Stomach (tissue), 9 donors: ENCODE results near the gene THSD7A. TPM values are rescaled to one million over a fixed set of nuclear protein-coding genes. Genes with fewer than 3 reads are reported as not detected.

ENCODE experiments used
- DNase-seq, 2 donors: peaks; one replicate each; pipeline versions ENCODE4 v3.0.0 to v3.0.0-alpha.2; 2013 to 2019
- H3K27ac ChIP-seq, 5 donors: fragments of 200-600 bp in 4 of 5; sonication (generic) in 4 of 5; one replicate each; pipeline ENCODE4 v1.5.1; 2013 to 2019; ENCODE audit warnings: mild to moderate bottlenecking in 1 of 5, moderate library complexity in 1 of 5
- H3K27me3 ChIP-seq, 3 donors: fragments of 200-600 bp; sonication (generic); one replicate each; pipeline ENCODE4 v1.5.1; 2017 to 2019; ENCODE audit warnings: mixed run types in 1 of 3
- H3K36me3 ChIP-seq, 4 donors: fragments of 200-600 bp; sonication (generic); 1 replicate in 3 of 4; 2 replicates in 1 of 4; pipeline ENCODE4 v1.5.1; 2016 to 2019
- H3K4me1 ChIP-seq, 4 donors: fragments of 200-600 bp; sonication (generic); one replicate each; pipeline ENCODE4 v1.5.1; 2016 to 2019
- H3K4me3 ChIP-seq, 4 donors: fragments of 200-600 bp; sonication (generic) in 3 of 4; one replicate each; pipeline ENCODE4 v1.5.1; 2016 to 2019; ENCODE audit warnings: mild to moderate bottlenecking in 1 of 4
- H3K9me3 ChIP-seq, 4 donors: fragments of 200-600 bp; sonication (generic); one replicate each; pipeline ENCODE4 v1.5.1; 2016 to 2019
- CTCF ChIP-seq, 7 experiments: fragments of 450-650 bp in 4 of 7; fragments of 200-600 bp in 3 of 7; sonication (generic) in 3 of 7; IDR thresholded peaks; one replicate each; pipeline ENCODE4 v1.5.1; 2016 to 2019; ENCODE audit warnings: antibody characterized with exemption in 7 of 7, control low read depth in 2 of 7, mild to moderate bottlenecking in 1 of 7
- EP300 ChIP-seq: sonication (generic); formaldehyde crosslinking; IDR thresholded peaks from one replicate; pipeline ENCODE4 v1.6.1; 2017; ENCODE audit warnings: antibody characterized with exemption
- POLR2A ChIP-seq, 4 donors: fragments of 450-650 bp; IDR thresholded peaks; one replicate each; pipeline ENCODE4 v1.6.1; 2016; ENCODE audit warnings: antibody characterized with exemption in 4 of 4, control low read depth in 2 of 4, mild to moderate bottlenecking in 1 of 4, moderate library complexity in 1 of 4
- POLR2AphosphoS5 ChIP-seq, 3 donors: sonication (generic); formaldehyde crosslinking; IDR thresholded peaks; one replicate each; pipeline ENCODE4 v1.6.1; 2016; ENCODE audit warnings: antibody characterized with exemption in 3 of 3
- WGBS, 5 donors: extraction: QIAGEN DNeasy Blood & Tissue Kit in 3 of 5; methylation state at CpG; one replicate each; pipeline versions ENCODE4 v1.1.5 to v1.1.7; 2013 to 2018; 5-methylcytosine and 5-hydroxymethylcytosine counted together
- intact Hi-C: fragments of 100-400 bp; cut with DNase I; formaldehyde crosslinking; loops from one replicate; pipeline ENCODE4 v1.15.1; 2023; ENCODE audit warnings: low total_unique reads
- polyA plus RNA-seq, 3 donors: library from polyadenylated mRNA; stranded (reverse); fragments of 200-250 nt; gene quantifications; one replicate each; pipeline ENCODE4 v1.2.3, GENCODE V29; 2013
- total RNA-seq, 5 donors: library from RNA; depleted of rRNA; stranded (reverse); fragments of >200 nt; gene quantifications; one replicate each; pipeline versions ENCODE4 v1.1.0 to v1.2.3, GENCODE V29; 2014 to 2016
- donor health status: healthy with polysubstance abuse.
- donor health status: Bipolar disorder and iron deficiency.
- donor health status: healthy.

Gene THSD7A
- total and polyA plus RNA-seq, 8 donors, result 0.06 to 13.2 (median 0.46) TPM; not detected in 1

- TF ChIP-seq POLR2A (IDR thresholded peaks at IDR 0.05) (no peak), EP300 (no peak), CTCF (IDR thresholded peaks at IDR 0.05) (no peak), POLR2AphosphoS5 (IDR thresholded peaks at IDR 0.05) (peak in 2 of 3 donors; percentile 31 to 51)
- H3K36me3 ChIP-seq, result no peaks in the 10 kb centered on the region
- DNase-seq, result peak in 1 of 2 donors; percentile 67
- H3K4me3 ChIP-seq, result no peak overlapping the region
- intact Hi-C loops, result no loop called here
- H3K4me1 ChIP-seq, result peaks cover 0 to 27% (median 17%) of the 10 kb centered on the region in 4 donors
- no peaks in the 10 kb centered on the region for H3K9me3 ChIP-seq
- no peaks in the 10 kb centered on the region for H3K27me3 ChIP-seq
- 35 to 51% (median 40%) methylated on average over 5 of the region's 5 CpGs for WGBS, 5 donors
- peak overlapping the region; percentile 7 to 72 (median 54) for H3K27ac ChIP-seq
Measured at GRCh38 chr7:11458736-11459483, 373.1 kb downstream of the THSD7A start.

GRCh38 chr7:11457419-11457818 lies 374.6 kb downstream of the THSD7A start:
- TF ChIP-seq POLR2A (IDR thresholded peaks at IDR 0.05) (no peak), EP300 (no peak), POLR2AphosphoS5 (IDR thresholded peaks at IDR 0.05) (no peak), CTCF (IDR thresholded peaks at IDR 0.05) (no peak)
- 36 to 59% (median 38%) methylated on average over 3 of the region's 3 CpGs for WGBS, 5 donors

GRCh38 chr7:11456574-11456973 lies 375.4 kb downstream of the THSD7A start:
- H3K4me1 ChIP-seq, result peaks cover 0 to 27% (median 17%) of the 10 kb centered on the region in 4 donors
- no peaks in the 10 kb centered on the region for H3K27me3 ChIP-seq
- no peaks in the 10 kb centered on the region for H3K36me3 ChIP-seq
- no peak for TF ChIP-seq CTCF (IDR thresholded peaks at IDR 0.05)
- TF ChIP-seq POLR2AphosphoS5 (IDR thresholded peaks at IDR 0.05), result no peak
- no peak for TF ChIP-seq EP300
- no peak for TF ChIP-seq POLR2A (IDR thresholded peaks at IDR 0.05)
- 69 to 93% (median 82%) methylated on average over 1 of the region's 1 CpG for WGBS, 5 donors
- intact Hi-C loops, result no loop called here
- H3K4me3 ChIP-seq, result no peak overlapping the region
- no peaks in the 10 kb centered on the region for H3K9me3 ChIP-seq
- H3K27ac ChIP-seq, result no peak overlapping the region
- DNase-seq, result no peak

More at GRCh38 chr7:11457419-11457818, 374.6 kb downstream of the THSD7A start:
- Histone ChIP-seq H3K4me1 (peaks cover 0 to 27% (median 17%) of the 10 kb centered on the region in 4 donors), H3K36me3 (no peaks in the 10 kb centered on the region), H3K4me3 (no peak overlapping the region), H3K9me3 (no peaks in the 10 kb centered on the region), H3K27me3 (no peaks in the 10 kb centered on the region), H3K27ac (peak overlapping the region in 1 of 5 donors; percentile 71)
- intact Hi-C loops, result no loop called here
- DNase-seq, result no peak

- Histone ChIP-seq H3K4me1 (peaks cover 5 to 33% (median 12%) of the 10 kb centered on the region in 4 donors), H3K27ac (no peak overlapping the region), H3K9me3 (no peaks in the 10 kb centered on the region), H3K4me3 (no peak overlapping the region), H3K36me3 (no peaks in the 10 kb centered on the region), H3K27me3 (no peaks in the 10 kb centered on the region)
- WGBS, 5 donors, result 62 to 77% (median 75%) methylated on average over 3 of the region's 3 CpGs
- TF ChIP-seq POLR2A (IDR thresholded peaks at IDR 0.05) (no peak), CTCF (IDR thresholded peaks at IDR 0.05) (no peak), POLR2AphosphoS5 (IDR thresholded peaks at IDR 0.05) (no peak), EP300 (no peak)
- intact Hi-C loops, result no loop called here
- no peak for DNase-seq
Measured at GRCh38 chr7:11452476-11452875, 379.5 kb downstream of the THSD7A start.
